Neural cell (in vitro differentiated cells): ENCODE data around the gene CGNL1. TPM values are rescaled to one million over a fixed set of nuclear protein-coding genes. Genes with fewer than 3 reads are reported as not detected.

Source experiments
- H2AFZ ChIP-seq: fragments of 200-600, 300-800 bp; sonication (generic), shearing (Covaris generic); 2 replicates; pipeline ENCODE4 v1.6.0; 2014; ENCODE audit warnings: low read depth, mild to moderate bottlenecking, antibody characterized with exemption, low read length, moderate library complexity
- H3F3A ChIP-seq: fragments of 200-600 bp; shearing (Covaris generic); 2 replicates; pipeline ENCODE4 v1.6.1; 2016; ENCODE audit warnings: mild to moderate bottlenecking, moderate library complexity, mixed read lengths, antibody characterized with exemption, low read length; ENCODE audit not compliant: insufficient read depth, poor library complexity, severe bottlenecking
- H3K27ac ChIP-seq: fragments of 200-600, 300-800 bp; sonication (generic), shearing (Covaris generic); 2 replicates; pipeline ENCODE4 v1.5.1; 2014; ENCODE audit warnings: mild to moderate bottlenecking, low read length, moderate library complexity
- H3K27me3 ChIP-seq: fragments of 300-800, 200-600 bp; sonication (generic), shearing (Covaris generic); 2 replicates; pipeline ENCODE4 v1.6.0; 2014; ENCODE audit warnings: mild to moderate bottlenecking, low read depth, low read length, moderate library complexity; ENCODE audit not compliant: insufficient read depth
- H3K36me3 ChIP-seq: fragments of 300-800, 200-600 bp; sonication (generic), shearing (Covaris generic); 2 replicates; pipeline ENCODE4 v1.5.1; 2014; ENCODE audit warnings: mild to moderate bottlenecking, antibody characterized with exemption, low read length, moderate library complexity; ENCODE audit not compliant: insufficient read depth
- H3K4me2 ChIP-seq: fragments of 300-800, 200-600 bp; sonication (generic), shearing (Covaris generic); 2 replicates; pipeline ENCODE4 v1.6.0; 2014; ENCODE audit warnings: mild to moderate bottlenecking, low read length
- H3K4me3 ChIP-seq: fragments of 300-800, 200-600 bp; sonication (generic), shearing (Covaris generic); 2 replicates; pipeline ENCODE4 v1.5.1; 2014; ENCODE audit warnings: mild to moderate bottlenecking, low read length, moderate library complexity
- H3K79me2 ChIP-seq: fragments of 200-600 bp; shearing (Covaris generic); replicated peaks from 2 replicates; pipeline ENCODE4 v1.6.0; 2014; ENCODE audit warnings: mild to moderate bottlenecking, low read length, moderate library complexity; ENCODE audit not compliant: insufficient read depth
- H3K9ac ChIP-seq: fragments of 300-800, 200-600 bp; sonication (generic), shearing (Covaris generic); 2 replicates; pipeline ENCODE4 v1.6.1; 2016; ENCODE audit warnings: mild to moderate bottlenecking, low read length, mixed read lengths
- H3K9me2 ChIP-seq: fragments of 200-600 bp; shearing (Covaris generic); 2 replicates; pipeline ENCODE4 v1.6.1; 2016; ENCODE audit warnings: mild to moderate bottlenecking, low read length, mixed read lengths; ENCODE audit not compliant: insufficient read depth
- H3K9me3 ChIP-seq: fragments of 200-600, 300-800 bp; sonication (generic), shearing (Covaris generic); 2 replicates; pipeline ENCODE4 v1.6.1; 2016; ENCODE audit warnings: mild to moderate bottlenecking, mixed run types, low read length, moderate library complexity, mixed read lengths
- H4K20me1 ChIP-seq: fragments of 200-600 bp; shearing (Covaris generic); 2 replicates; pipeline ENCODE4 v1.6.1; 2016; ENCODE audit warnings: mild to moderate bottlenecking, mixed run types; ENCODE audit not compliant: insufficient read depth
- CTCF ChIP-seq: fragments of 450-650 bp; IDR thresholded peaks from 2 replicates; pipeline ENCODE4 v1.5.1; 2014; ENCODE audit warnings: antibody characterized with exemption, mild to moderate bottlenecking, moderate library complexity; ENCODE audit not compliant: poor library complexity, severe bottlenecking
- EP300 ChIP-seq: fragments of 450-650 bp; conservative IDR thresholded peaks from 2 replicates; pipeline ENCODE4 v1.6.1; 2014; ENCODE audit warnings: antibody characterized with exemption, mild to moderate bottlenecking, moderate library complexity; ENCODE audit not compliant: poor library complexity, severe bottlenecking
- EZH2 ChIP-seq: fragments of 200-600, 300-800 bp; shearing (Covaris generic), sonication (generic); IDR thresholded peaks from 2 replicates; pipeline ENCODE4 v1.6.1; 2014; ENCODE audit warnings: antibody characterized with exemption, low read length, borderline replicate concordance, mild to moderate bottlenecking; ENCODE audit not compliant: insufficient read depth, poor library complexity, severe bottlenecking
- MXI1 ChIP-seq: fragments of 450-650 bp; conservative IDR thresholded peaks from 2 replicates; pipeline ENCODE4 v1.6.1; 2014; ENCODE audit warnings: antibody characterized with exemption, mild to moderate bottlenecking; ENCODE audit not compliant: poor library complexity, severe bottlenecking
- POLR2AphosphoS5 ChIP-seq: IDR thresholded peaks from 2 replicates; pipeline ENCODE4 v1.6.1; 2012
- RAD21 ChIP-seq: fragments of 450-650 bp; conservative IDR thresholded peaks from 2 replicates; pipeline ENCODE4 v1.6.1; 2014; ENCODE audit warnings: antibody characterized with exemption, mild to moderate bottlenecking, moderate library complexity
- REST ChIP-seq: IDR thresholded peaks from 2 replicates; pipeline ENCODE4 v1.6.1; 2012; ENCODE audit warnings: borderline replicate concordance
- SMC3 ChIP-seq: fragments of 450-650 bp; conservative IDR thresholded peaks from 2 replicates; pipeline ENCODE4 v1.6.1; 2014; ENCODE audit warnings: antibody characterized with exemption, mild to moderate bottlenecking, moderate library complexity; ENCODE audit not compliant: poor library complexity
- TAF1 ChIP-seq: IDR thresholded peaks from 2 replicates; pipeline ENCODE4 v1.6.1; 2012; ENCODE audit warnings: low read depth
- polyA plus RNA-seq: library from polyadenylated mRNA; depleted of rRNA; stranded (reverse); fragments of >200 nt; gene quantifications from 2 replicates; pipeline ENCODE4 v1.2.3, GENCODE V29; 2014

CGNL1 gene
- polyA plus RNA-seq, 1 donor from 2014 or later, result 0.26 TPM

GRCh38 chr15:57461541-57461940, 85.2 kb downstream of the CGNL1 start:
- Histone ChIP-seq H3K27ac (no peak overlapping the region), H2AFZ (no peak overlapping the region), H3K79me2 (no peaks in the 10 kb centered on the region), H3K4me3 (no peak overlapping the region), H3K36me3 (no peaks in the 10 kb centered on the region), H4K20me1 (no peaks in the 10 kb centered on the region), H3K9me3 (no peaks in the 10 kb centered on the region), H3F3A (peaks cover 3% of the 10 kb centered on the region), H3K4me2 (no peak overlapping the region), H3K9me2 (no peaks in the 10 kb centered on the region), H3K9ac (no peak overlapping the region), H3K27me3 (no peaks in the 10 kb centered on the region)
- no peak for TF ChIP-seq EP300
- no peak for TF ChIP-seq REST
- no peak for TF ChIP-seq EZH2
- TF ChIP-seq SMC3, result no peak
- no peak for TF ChIP-seq POLR2AphosphoS5
- no peak for TF ChIP-seq TAF1
- no peak for TF ChIP-seq CTCF
- no peak for TF ChIP-seq RAD21
- no peak for TF ChIP-seq MXI1

- H3K9ac ChIP-seq, result no peak overlapping the region
- peaks cover 3% of the 10 kb centered on the region for H3F3A ChIP-seq
- H3K9me2 ChIP-seq, result no peaks in the 10 kb centered on the region
- H3K27ac ChIP-seq, result no peak overlapping the region
- no peaks in the 10 kb centered on the region for H3K79me2 ChIP-seq
- no peak overlapping the region for H2AFZ ChIP-seq
- no peak overlapping the region for H3K4me3 ChIP-seq
- H3K36me3 ChIP-seq, result no peaks in the 10 kb centered on the region
- no peak overlapping the region for H3K4me2 ChIP-seq
- TF ChIP-seq POLR2AphosphoS5, result no peak
- TF ChIP-seq EZH2, result no peak
- no peak for TF ChIP-seq SMC3
- no peak for TF ChIP-seq CTCF
- H3K9me3 ChIP-seq, result no peaks in the 10 kb centered on the region
- H4K20me1 ChIP-seq, result no peaks in the 10 kb centered on the region
- H3K27me3 ChIP-seq, result no peaks in the 10 kb centered on the region
Measured at GRCh38 chr15:57462381-57462780, 86.1 kb downstream of the CGNL1 start.
